AG09319 (cell line): ENCODE measurements around the gene PXMP2.

Experiments
- DNase-seq: peaks from one replicate; pipeline ENCODE4 v3.0.0-alpha.2; 2010; ENCODE audit warnings: low read depth; ENCODE audit errors: extremely low read depth
- CTCF ChIP-seq: IDR thresholded peaks from 2 replicates; pipeline ENCODE4 v1.5.1; 2011; ENCODE audit warnings: low read depth, mild to moderate bottlenecking, inconsistent platforms, low read length, moderate library complexity

The PXMP2 gene

GRCh38 chr12:132687211-132688164, at the start of gene PXMP2, which contains the start of gene POLE:
PXMP2 (plus strand) TSS chr12:132687587; CDS start chr12:132687671, 84 bp downstream.
POLE (minus strand) TSS chr12:132687342; CDS start chr12:132687315, 27 bp downstream.
- peak; percentile 83 for DNase-seq
- no peak for TF ChIP-seq CTCF

- TF ChIP-seq CTCF, result no peak
- DNase-seq, result no peak
Measured at GRCh38 chr12:132637811-132638210, 49.6 kb upstream of the PXMP2 start.

GRCh38 chr12:132638541-132639408, 48.6 kb upstream of the PXMP2 start:
- peak; percentile 22 for DNase-seq
- peak; percentile 90 for TF ChIP-seq CTCF

GRCh38 chr12:132639956-132640520, 47.3 kb upstream of the PXMP2 start:
- no peak for TF ChIP-seq CTCF

GRCh38 chr12:132640936-132641335, 46.5 kb upstream of the PXMP2 start:
- DNase-seq, result no peak
- no peak for TF ChIP-seq CTCF

More at GRCh38 chr12:132639956-132640520, 47.3 kb upstream of the PXMP2 start:
- no peak for DNase-seq

GRCh38 chr12:132641811-132642650, 45.4 kb upstream of the PXMP2 start:
- TF ChIP-seq CTCF, result no peak
- no peak for DNase-seq
